ES-I3 (cell line): ENCODE data around the gene GNG7.
"Not testable (repeated sequence)": the region's sequence is repeated elsewhere in the genome, so short reads cannot be mapped to it uniquely, and the experiment has no call there.

Experiments used
- H3K36me3 ChIP-seq: 2 replicates; pipeline ENCODE4 v1.6.1; 2013; ENCODE audit warnings: mild to moderate bottlenecking, low read length, control low read depth, moderate library complexity; ENCODE audit not compliant: insufficient read depth
- H3K4me1 ChIP-seq: 2 replicates; pipeline ENCODE4 v1.6.1; 2013; ENCODE audit warnings: mild to moderate bottlenecking, control low read depth, low read length; ENCODE audit not compliant: insufficient read depth
- H3K9ac ChIP-seq: 2 replicates; pipeline ENCODE4 v1.6.1; 2013; ENCODE audit warnings: low read depth, mild to moderate bottlenecking, low read length, moderate library complexity
- H3K9me3 ChIP-seq: 2 replicates; pipeline ENCODE4 v1.6.1; 2013; ENCODE audit warnings: mild to moderate bottlenecking, low read length, moderate library complexity; ENCODE audit not compliant: control insufficient read depth, insufficient read depth

GNG7 gene

GRCh38 chr19:2538096-2538757, 164.3 kb downstream of the GNG7 start:
- Histone ChIP-seq H3K4me1 (peaks cover 5% of the 10 kb centered on the region; the same call in 1 of the 2 replicates), H3K9me3 (peaks cover 7% of the 10 kb centered on the region), H3K9ac (no peak overlapping the region), H3K36me3 (no peaks in the 10 kb centered on the region)

DNA sequence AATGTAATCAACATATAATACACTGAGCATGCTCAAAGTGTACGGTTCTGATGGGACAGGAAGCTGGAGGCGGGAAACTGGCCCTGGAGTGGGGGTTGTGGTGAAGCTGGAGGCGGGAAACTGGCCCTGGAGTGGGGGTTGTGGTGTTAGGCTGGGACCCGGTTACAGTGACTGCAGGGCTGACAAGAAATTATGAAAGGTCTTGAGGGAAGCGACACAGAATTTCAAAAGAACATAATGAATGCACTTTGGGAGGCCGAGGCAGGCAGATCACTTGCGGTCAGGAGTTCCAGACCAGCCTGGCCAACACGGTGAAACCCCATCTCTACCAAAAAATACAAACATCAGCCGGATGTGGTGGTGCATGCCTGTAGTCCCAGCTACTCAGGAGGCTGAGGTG, 164.9 kb downstream of the GNG7 start:
- not testable (repeated sequence) for H3K9me3 ChIP-seq, H3K9ac ChIP-seq, H3K4me1 ChIP-seq, H3K36me3 ChIP-seq

DNA sequence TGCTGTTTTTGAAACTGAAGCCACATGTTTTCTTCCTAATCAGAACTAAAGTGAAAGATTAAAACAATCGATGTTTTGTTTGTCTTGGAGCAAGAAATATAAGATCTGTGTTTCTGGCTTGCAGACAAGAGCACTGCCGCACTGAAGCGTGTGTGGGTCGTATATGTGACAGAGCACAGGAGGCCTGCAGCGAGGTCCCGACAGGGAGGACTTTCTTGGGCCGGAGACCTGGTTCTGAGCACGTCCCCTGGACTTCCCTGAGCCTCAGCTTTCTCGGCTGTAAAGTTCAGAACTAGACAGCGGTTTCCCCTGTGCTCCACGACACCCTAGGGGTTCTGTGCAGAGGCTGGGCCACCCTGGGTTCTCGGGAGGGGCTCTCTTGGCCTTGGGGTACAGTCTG, 166.0 kb downstream of the GNG7 start:
- Histone ChIP-seq H3K9me3 (peaks cover 7% of the 10 kb centered on the region), H3K9ac (no peak overlapping the region), H3K36me3 (no peaks in the 10 kb centered on the region), H3K4me1 (no peaks in the 10 kb centered on the region)

DNA sequence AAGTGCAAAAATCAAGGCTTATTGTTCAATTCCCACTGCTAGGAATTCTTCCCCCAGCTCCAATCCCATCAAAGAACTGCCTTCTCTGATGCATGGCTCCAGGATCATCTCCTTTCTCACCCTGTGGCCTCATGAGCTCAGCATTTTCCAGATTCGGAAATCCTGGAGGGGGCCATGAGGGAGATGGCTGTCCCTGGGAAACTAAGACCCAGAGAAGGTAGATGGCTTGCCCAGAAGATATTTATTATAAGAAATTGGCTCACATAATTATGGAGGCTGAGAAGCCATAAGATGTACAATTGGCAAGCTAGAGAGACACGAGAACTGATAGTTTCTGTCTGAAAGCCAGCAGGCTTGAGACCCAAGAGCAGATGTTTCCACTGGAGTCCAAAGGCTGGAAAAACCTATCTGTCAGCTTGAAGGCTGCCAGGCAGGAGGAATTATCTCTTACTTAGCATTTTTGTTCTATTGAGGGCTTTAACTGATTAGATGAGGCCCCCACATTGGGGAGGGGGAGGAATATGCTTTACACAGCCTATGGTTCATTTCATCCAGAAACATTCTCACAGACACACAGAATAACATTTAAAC, 168.0 kb downstream of the GNG7 start:
- no peak overlapping the region for H3K9ac ChIP-seq
- no peaks in the 10 kb centered on the region for H3K4me1 ChIP-seq
- no peaks in the 10 kb centered on the region for H3K36me3 ChIP-seq
- peaks cover 7% of the 10 kb centered on the region for H3K9me3 ChIP-seq

- H3K36me3 ChIP-seq: no peaks in the 10 kb centered on the region
- H3K9ac ChIP-seq: no peak overlapping the region
- H3K9me3 ChIP-seq: peaks cover 7% of the 10 kb centered on the region
- H3K4me1 ChIP-seq: no peaks in the 10 kb centered on the region
These were observed 168.6 kb downstream of the GNG7 start for GRCh38 chr19:2533686-2534422.

DNA sequence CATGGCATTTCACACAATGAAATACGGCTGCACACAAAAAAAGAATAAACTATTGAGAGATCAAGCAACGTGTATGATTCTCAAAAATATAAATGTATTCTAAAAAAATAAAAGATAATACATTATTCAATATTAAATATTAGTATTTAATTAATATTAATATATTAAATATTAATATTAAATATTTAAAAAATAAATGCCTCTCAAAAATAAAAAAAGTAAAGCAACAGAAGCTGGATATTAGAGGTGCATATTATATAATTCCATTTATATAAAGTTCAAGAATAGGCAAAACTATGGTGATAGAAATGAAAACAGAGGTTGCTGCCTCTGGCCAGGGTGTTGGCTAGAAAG, 169.4 kb downstream of the GNG7 start:
- Histone ChIP-seq H3K36me3 (no peaks in the 10 kb centered on the region), H3K9me3 (peaks cover 7% of the 10 kb centered on the region), H3K9ac (no peak overlapping the region), H3K4me1 (no peaks in the 10 kb centered on the region)

GRCh38 chr19:2532252-2533071, 170.0 kb downstream of the GNG7 start:
- H3K36me3 ChIP-seq: no peaks in the 10 kb centered on the region
- H3K4me1 ChIP-seq: no peaks in the 10 kb centered on the region
- peaks cover 7% of the 10 kb centered on the region for H3K9me3 ChIP-seq
- H3K9ac ChIP-seq: no peak overlapping the region

GRCh38 chr19:2529942-2530341, 172.6 kb downstream of the GNG7 start:
- not testable (repeated sequence) for H3K9ac ChIP-seq, H3K9me3 ChIP-seq, H3K4me1 ChIP-seq, H3K36me3 ChIP-seq

GRCh38 chr19:2529473-2529918, 173.0 kb downstream of the GNG7 start:
- Histone ChIP-seq H3K9ac (no peak overlapping the region), H3K4me1 (peaks cover 8% of the 10 kb centered on the region), H3K36me3 (no peaks in the 10 kb centered on the region), H3K9me3 (peaks cover 7% of the 10 kb centered on the region)

DNA sequence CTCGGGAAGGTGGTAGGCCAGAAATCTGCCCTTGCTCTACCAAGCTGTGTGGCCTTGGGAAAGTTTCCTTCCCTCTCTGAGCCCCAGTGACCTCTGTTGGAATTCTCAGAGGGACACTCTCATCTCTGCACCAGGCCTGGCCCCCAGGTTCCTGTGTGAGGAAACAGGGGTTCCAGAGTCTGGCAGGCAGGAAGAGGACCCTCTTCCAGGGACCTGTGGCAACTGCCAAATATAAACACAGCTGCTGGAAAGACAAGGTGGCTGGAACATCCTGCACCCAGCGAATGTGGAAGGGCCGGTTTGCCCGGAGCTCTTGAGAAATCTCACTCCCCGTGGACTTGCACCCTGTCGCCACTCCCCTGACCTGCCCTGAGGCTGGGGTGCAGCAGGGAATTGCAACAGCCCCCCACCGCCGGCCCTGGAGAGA, 173.8 kb downstream of the GNG7 start:
- no peaks in the 10 kb centered on the region for H3K36me3 ChIP-seq
- no peak overlapping the region for H3K9ac ChIP-seq
- H3K4me1 ChIP-seq: peaks cover 16% of the 10 kb centered on the region
- peaks cover 5% of the 10 kb centered on the region; the same call in 1 of the 2 replicates for H3K9me3 ChIP-seq

GRCh38 chr19:2527686-2528085, 174.8 kb downstream of the GNG7 start:
- Histone ChIP-seq H3K9me3 (no peaks in the 10 kb centered on the region; the same call in 1 of the 2 replicates), H3K36me3 (no peaks in the 10 kb centered on the region), H3K9ac (no peak overlapping the region), H3K4me1 (peaks cover 16% of the 10 kb centered on the region)

DNA sequence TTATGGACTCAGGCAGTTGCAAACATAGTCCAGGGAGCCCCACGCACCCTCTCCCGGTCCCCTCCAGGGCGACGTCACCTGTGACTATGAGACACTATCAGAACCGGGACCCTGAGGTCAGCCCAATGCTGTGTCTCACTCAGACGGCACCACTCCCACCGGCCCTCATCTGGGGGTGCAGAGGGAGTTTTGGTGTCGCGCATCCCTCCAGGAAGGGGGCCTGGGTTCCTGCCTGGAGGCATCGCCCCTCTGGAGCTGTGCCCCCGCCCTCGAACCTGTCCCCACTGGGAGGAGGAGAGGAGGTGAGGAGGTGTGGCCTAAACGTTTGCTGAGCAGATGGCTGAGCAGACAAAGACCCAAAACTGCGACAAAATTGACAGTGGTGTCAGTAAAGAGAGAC, 175.3 kb downstream of the GNG7 start:
- Histone ChIP-seq H3K4me1 (peaks cover 16% of the 10 kb centered on the region), H3K9me3 (no peaks in the 10 kb centered on the region; the same call in 1 of the 2 replicates), H3K9ac (no peak overlapping the region), H3K36me3 (no peaks in the 10 kb centered on the region)

- peak overlapping the region; percentile 30; the same call in 1 of the 2 replicates for H3K9ac ChIP-seq
- peaks cover 16% of the 10 kb centered on the region for H3K4me1 ChIP-seq
- H3K9me3 ChIP-seq: no peaks in the 10 kb centered on the region
- no peaks in the 10 kb centered on the region for H3K36me3 ChIP-seq
These were observed 177.4 kb downstream of the GNG7 start for GRCh38 chr19:2524840-2525723.
